Non-pigmented ciliary epithelial cell (primary cell): Measurements from ENCODE around the gene MRNIP.
"Not testable (repeated sequence)": the region's sequence is repeated elsewhere in the genome, so short reads cannot be mapped to it uniquely, and the experiment has no call there.

Experiments
- DNase-seq: peaks from one replicate; pipeline ENCODE4 v3.0.0-alpha.2; 2010; ENCODE audit warnings: low read depth

Gene MRNIP

DNA sequence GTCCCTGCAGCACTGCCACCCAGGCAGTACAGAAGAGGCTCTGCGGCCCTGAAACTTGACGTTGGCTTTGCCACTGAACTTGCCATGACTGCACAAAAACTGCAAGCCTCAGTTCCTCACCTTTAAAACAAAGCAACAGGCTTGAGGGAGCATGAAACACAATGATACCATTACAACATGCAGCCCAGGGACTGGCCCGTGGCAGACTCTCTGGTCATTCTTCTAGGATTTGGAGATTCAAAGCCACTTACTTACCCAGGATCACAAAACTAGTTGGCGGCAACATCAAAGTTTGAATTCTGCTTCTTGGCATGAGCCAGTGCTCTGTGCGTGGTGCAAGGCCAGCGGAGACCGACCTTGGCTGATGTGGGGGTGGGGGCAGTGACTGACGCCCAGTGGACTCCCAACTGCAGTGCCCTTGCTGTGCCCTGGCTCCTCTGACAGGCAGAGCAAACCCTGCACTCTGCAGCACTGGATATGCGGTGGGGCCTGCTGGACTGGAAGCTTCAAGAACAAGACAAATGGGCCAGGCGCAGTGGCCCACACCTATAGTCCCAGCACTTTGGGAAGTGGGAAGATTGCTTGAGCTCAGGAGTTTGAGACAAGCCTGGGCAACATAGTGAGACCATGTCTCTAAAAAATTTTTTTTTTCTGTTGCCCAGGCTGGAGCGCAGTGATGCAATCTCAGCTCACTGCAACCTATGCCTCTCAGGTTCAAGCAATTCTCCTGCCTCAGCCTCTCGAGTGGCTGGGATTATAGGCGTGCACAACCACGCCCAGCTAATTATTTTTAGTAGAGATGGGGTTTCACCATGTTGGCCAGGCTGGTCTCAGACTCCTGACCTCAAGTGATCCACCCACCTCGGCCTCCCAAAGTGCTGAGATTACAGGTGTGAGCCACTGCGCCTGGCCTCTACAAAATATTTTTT lies 19.0 kb downstream of the MRNIP start:
- DNase-seq, result no peak

DNA sequence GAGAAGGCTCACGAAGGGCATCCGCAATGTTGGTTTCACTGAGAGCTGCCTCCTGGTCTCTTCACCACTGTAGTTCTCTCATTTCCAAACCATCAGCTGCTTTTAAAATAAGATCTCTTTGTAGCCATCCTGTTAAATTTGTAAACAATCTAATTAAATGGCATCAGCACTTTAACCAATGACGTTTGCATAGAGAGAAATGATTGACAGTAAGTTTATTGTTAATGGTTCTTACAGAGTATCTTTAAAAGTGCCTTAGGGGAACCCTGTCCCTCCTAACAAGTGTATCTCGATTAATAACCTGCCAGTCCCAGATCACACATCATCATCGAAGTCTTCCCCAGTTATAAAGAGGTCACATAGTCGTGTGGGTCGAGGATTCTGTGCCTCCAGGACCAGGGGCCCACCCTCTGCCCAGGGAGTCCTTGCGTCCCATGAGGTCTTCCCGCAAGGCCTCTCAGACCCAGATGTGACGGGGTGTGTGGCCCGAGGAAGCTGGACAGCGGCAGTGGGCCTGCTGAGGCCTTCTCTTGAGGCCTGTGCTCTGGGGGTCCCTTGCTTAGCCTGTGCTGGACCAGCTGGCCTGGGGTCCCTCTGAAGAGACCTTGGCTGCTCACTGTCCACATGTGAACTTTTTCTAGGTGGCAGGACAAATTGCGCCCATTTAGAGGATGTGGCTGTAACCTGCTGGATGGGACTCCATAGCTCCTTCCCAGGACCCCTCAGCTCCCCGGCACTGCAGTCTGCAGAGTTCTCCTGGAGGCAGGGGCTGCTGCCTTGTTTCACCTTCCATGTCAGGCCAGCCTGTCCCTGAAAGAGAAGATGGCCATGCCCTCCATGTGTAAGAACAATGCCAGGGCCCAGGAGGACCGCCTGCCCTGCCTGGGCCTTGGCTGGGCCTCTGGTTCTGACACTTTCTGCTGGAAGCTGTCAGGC lies 21.3 kb downstream of the MRNIP start:
- DNase-seq, result no peak

- DNase-seq, result no peak
Measured at GRCh38 chr5:179836225-179837019, 22.2 kb downstream of the MRNIP start.

- not testable (repeated sequence) for DNase-seq
Measured at GRCh38 chr5:179834871-179835270, 23.7 kb downstream of the MRNIP start.

GRCh38 chr5:179834120-179834519 lies 24.5 kb downstream of the MRNIP start:
- DNase-seq, result no peak

DNA sequence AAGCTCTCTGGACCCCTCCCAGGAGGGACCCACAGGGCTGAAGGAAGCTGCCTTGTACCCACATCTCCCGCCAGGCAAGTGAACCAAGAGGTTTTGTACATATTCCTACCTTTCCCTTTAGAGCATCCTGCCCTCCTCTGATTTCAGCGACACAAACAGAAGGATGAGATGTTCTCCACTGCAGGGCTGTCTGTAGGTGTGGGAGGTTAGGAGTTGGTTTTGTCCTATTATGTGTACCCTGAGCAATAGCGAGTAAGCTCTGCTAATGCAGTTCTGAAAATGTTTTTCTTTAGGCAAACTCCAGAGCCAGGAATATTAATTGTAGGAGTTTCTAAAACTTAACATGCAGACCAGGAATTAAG lies 24.9 kb downstream of the MRNIP start:
- no peak for DNase-seq

- no peak for DNase-seq
Measured at GRCh38 chr5:179833056-179833708, 25.4 kb downstream of the MRNIP start.

- no peak for DNase-seq
Measured at GRCh38 chr5:179832039-179832745, 26.4 kb downstream of the MRNIP start.

DNA sequence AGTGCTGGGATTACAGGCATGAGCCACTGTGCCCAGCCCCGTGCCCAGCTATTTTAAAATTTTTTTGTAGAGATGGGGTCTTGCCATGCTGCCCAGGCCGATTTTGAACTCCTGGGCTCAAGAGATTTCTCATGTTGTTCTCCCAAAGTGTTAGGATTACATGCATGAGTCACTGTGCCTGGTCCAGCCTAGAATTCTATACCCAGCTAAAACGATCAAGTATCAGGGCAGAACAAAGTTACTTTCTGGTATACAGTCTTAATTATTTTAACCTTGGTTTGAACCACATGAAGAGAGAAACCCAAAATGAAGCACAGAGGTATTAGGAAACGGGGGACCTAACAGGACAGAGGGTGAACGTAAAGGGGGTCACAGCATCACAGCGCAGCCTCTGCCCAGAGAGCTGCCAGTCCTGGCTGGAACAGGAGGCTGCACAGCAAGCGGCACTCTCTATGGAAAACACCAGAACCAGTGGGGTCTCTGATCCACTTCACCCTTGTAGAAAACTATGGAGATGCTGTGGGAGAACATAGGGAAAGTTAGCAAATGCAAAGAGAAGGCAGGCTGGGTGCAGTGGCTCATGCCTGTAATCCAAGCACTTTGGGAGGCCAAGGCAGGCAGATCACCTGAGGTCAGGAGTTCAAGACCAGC lies 27.7 kb downstream of the MRNIP start:
- no peak for DNase-seq

- DNase-seq, result no peak
Measured at GRCh38 chr5:179829732-179830435, 28.7 kb downstream of the MRNIP start.

DNA sequence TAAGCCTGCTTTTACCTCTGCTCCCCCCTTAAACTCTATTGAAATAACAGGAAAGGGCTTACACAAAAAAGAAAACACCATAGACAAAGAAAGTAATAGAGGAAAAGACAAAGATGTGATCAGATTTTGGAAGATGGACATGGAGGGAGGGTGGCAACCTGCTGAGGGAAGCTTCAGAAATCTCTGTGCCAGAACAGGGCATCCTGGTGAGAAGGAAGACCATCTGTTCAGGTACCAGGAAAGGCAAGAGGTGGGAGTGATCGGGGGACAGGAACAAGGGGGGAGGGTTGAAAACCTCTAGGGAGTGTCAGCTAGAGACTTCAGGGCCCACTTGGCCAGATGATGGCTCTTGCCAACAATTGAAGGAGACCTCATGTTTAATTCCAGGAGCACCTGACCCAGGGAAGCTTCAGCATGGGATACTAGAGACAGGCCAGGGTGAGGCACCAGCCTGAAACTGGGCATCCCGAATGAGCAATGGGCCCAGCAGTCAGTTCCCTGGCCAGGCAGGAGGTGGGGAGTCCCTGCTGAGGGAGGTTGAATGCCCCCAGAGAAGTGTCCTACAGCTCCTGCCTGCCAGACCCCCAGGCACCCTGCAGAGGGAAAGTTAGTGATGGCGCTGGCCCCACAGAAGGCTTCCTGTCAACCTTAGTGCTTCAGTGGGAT lies 29.7 kb downstream of the MRNIP start:
- no peak for DNase-seq

DNA sequence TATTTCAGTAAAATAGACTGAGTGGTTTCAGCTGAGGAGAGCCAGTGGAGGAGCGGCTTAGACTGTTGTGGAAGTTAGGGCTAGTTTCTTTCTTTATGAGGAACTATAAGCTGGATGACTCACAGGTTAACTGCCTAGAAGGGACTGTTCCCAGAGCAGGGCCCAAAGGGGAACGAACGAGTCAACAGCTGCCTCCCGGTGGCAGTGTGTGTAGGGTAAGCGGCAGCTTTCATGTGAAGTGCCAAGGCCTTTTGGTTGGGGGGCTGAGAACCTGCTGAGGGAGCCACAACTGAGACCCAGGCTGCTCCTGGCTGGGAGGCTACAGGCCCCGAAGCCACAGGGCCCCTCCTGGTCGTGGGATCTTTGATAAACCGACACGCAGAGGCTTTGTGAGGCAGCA lies 30.9 kb downstream of the MRNIP start:
- DNase-seq, result no peak

GRCh38 chr5:179825655-179826182 lies 32.9 kb downstream of the MRNIP start:
- no peak for DNase-seq

DNA sequence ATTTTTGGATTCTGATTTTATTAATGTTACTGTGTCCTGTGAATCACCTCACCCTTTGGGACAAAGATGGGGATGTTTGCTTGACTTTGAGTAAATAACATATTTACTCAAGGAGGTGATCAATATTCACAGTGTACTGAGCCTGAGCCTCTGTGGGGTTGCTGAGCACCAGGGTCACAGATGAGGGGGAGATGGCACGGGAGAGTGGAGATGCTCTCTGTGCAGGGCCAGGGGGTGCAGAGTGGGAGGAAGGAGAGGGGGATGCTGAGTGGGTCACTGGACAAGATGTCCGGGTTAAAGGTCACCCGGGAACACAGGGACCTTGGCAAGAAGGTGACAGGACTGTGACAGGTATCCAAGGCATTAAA lies 33.9 kb downstream of the MRNIP start:
- DNase-seq, result no peak

- DNase-seq, result no peak
Measured at GRCh38 chr5:179823937-179824744, 34.5 kb downstream of the MRNIP start.

DNA sequence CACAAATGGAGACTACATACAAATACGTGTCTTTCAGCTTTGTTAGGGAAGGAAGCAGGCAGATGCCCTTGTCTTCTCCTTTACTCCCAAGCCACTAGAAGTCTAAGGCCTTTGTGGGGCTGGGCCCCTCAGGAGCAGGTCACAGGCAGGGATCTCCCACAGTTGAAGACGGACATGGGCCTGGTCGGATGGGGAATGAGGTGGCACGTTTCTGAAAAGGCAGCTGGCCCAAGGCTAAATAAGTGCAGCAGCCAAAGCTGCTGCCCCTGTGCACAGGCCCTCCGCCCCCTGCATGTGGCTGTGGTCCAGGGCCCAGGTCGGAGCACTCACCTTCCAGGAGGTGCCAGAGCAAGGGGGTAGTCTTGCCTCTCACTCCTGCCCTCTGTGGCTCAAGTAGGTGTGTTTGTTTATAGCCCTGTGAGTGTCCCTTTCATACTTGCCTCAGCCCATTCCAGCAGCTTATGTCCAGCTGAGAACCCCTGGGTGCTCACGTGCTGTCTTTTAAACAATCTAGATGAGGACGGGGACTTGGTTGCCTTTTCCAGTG lies 36.1 kb downstream of the MRNIP start:
- DNase-seq, result no peak

DNA sequence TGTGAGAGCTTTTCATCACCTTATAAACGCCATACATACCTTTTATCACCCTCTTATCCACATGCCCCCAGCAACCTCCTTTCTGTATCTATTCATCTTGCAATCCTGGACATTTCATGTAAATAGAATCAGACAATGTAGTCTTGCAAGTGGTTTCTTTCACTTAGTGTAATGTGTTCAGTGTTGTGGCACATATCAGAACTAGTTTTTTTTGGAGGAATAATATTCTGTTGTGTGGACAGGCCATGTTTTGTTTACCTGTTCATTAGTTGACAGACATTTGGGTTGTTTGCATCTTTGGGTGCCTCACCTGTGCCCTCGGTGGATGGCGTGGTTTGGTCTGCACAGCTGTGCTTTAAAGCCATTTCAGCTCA lies 36.6 kb downstream of the MRNIP start:
- no peak for DNase-seq
